Endothelial cell of umbilical vein (primary cell): ENCODE data around the gene MKKS. TPM values are rescaled to one million over a fixed set of nuclear protein-coding genes. Genes with fewer than 3 reads are reported as not detected.

Source experiments
- BruUV-seq: library from RNA; stranded (reverse); fragments of 400-500 nt; replicated peaks from 2 replicates; lab custom pipeline; 2021; lab: Mats Ljungman, UMichigan
- CTCF ChIA-PET: fragments of 300-600, 350-600 bp; sonication (Branson Sonifier 250); formaldehyde crosslinking; loops from one replicate; lab custom pipeline; 2021; ENCODE audit warnings: antibody characterized with exemption, inconsistent platforms; lab: Charles Lee
- POLR2A ChIA-PET: fragments of 300-600, 350-600 bp; sonication (Branson Sonifier 250); formaldehyde crosslinking; loops from one replicate; lab custom pipeline; 2021; ENCODE audit warnings: antibody characterized with exemption, inconsistent platforms; lab: Charles Lee
- DNase-seq: peaks from one replicate; pipeline ENCODE4 v3.0.0-alpha.2; 2011; ENCODE audit warnings: low read depth, low spot score
- FAIRE-seq: peaks from 2 replicates; lab custom pipeline; 2011; peaks lifted over from hg19 to GRCh38; lab: Jason Lieb, UNC
- H2AFZ ChIP-seq: 2 replicates; pipeline ENCODE4 v1.6.0; 2012; ENCODE audit warnings: low read depth, low read length, control low read depth, inconsistent platforms
- H3K27ac ChIP-seq: 2 replicates; pipeline ENCODE4 v1.5.1; 2011; ENCODE audit warnings: low read depth, mild to moderate bottlenecking, control low read depth, low read length, moderate library complexity; ENCODE audit not compliant: insufficient read depth
- H3K27me3 ChIP-seq, 2 experiments: 2 replicates each; pipeline versions ENCODE4 v1.6.0 to v1.6.1; 2011; ENCODE audit warnings: low read length in 2 of 2, mixed read lengths in 1 of 2; ENCODE audit not compliant: control insufficient read depth in 2 of 2, insufficient read depth in 2 of 2
- H3K36me3 ChIP-seq, 2 experiments: 2 replicates in 1 of 2; 3 replicates in 1 of 2; pipeline ENCODE4 v1.5.1; 2011; ENCODE audit warnings: low read length in 2 of 2, mild to moderate bottlenecking in 1 of 2, moderate library complexity in 1 of 2; ENCODE audit not compliant: control insufficient read depth in 2 of 2, insufficient read depth in 2 of 2; ENCODE audit errors: extremely low read depth in 1 of 2
- H3K4me1 ChIP-seq: 3 replicates; pipeline ENCODE4 v1.5.1; 2011; ENCODE audit warnings: mild to moderate bottlenecking, low read length; ENCODE audit not compliant: control insufficient read depth, insufficient read depth; ENCODE audit errors: extremely low read depth
- H3K4me2 ChIP-seq: 2 replicates; pipeline ENCODE4 v1.6.1; 2011; ENCODE audit warnings: low read length, control low read depth, mixed read lengths; ENCODE audit not compliant: insufficient read depth
- H3K4me3 ChIP-seq, 3 experiments: fragments of 200-600 bp in 1 of 3; sonication (generic), shearing (Covaris generic) in 1 of 3; replicated peaks in 1 of 3; 2 replicates each; pipeline ENCODE4 v1.5.1; 2011 to 2016; ENCODE audit warnings: control low read depth in 3 of 3, low read length in 3 of 3, mild to moderate bottlenecking in 2 of 3, inconsistent platforms in 1 of 3, low read depth in 1 of 3, moderate library complexity in 1 of 3; ENCODE audit not compliant: insufficient read depth in 1 of 3
- H3K79me2 ChIP-seq: 2 replicates; pipeline ENCODE4 v1.6.0; 2012; ENCODE audit warnings: low read length, inconsistent platforms; ENCODE audit not compliant: control insufficient read depth, insufficient read depth
- H3K9ac ChIP-seq: replicated peaks from 2 replicates; pipeline ENCODE3; 2011; ENCODE audit warnings: low read length, control low read depth; ENCODE audit not compliant: insufficient read depth; ENCODE audit errors: extremely low read depth
- H3K9me1 ChIP-seq: replicated peaks from 3 replicates; pipeline ENCODE4 v1.6.0; 2011; ENCODE audit warnings: mild to moderate bottlenecking, low read length; ENCODE audit not compliant: control insufficient read depth, insufficient read depth; ENCODE audit errors: extremely low read depth
- H3K9me3 ChIP-seq: replicated peaks from 2 replicates; pipeline ENCODE4 v1.5.1; 2012; ENCODE audit warnings: low read length, inconsistent platforms; ENCODE audit not compliant: control insufficient read depth, insufficient read depth
- H4K20me1 ChIP-seq: replicated peaks from 2 replicates; pipeline ENCODE3; 2011; ENCODE audit warnings: mild to moderate bottlenecking, low read length; ENCODE audit not compliant: control insufficient read depth, insufficient read depth; ENCODE audit errors: extremely low read depth
- EZH2 ChIP-seq: IDR thresholded peaks from 2 replicates; pipeline ENCODE4 v1.6.1; 2012; ENCODE audit warnings: borderline replicate concordance, low read depth, mild to moderate bottlenecking, moderate library complexity, low read length, inconsistent platforms; ENCODE audit not compliant: severe bottlenecking
- FOS ChIP-seq: IDR thresholded peaks from 2 replicates; pipeline ENCODE4 v1.6.1; 2011; ENCODE audit warnings: mild to moderate bottlenecking, low read length, moderate library complexity, borderline replicate concordance; ENCODE audit not compliant: insufficient read depth
- GATA2 ChIP-seq: IDR thresholded peaks from 2 replicates; pipeline ENCODE4 v1.7.0; 2011; ENCODE audit warnings: low read depth, mild to moderate bottlenecking, moderate library complexity, mixed read lengths, low read length; ENCODE audit not compliant: insufficient read length, insufficient read depth
- JUN ChIP-seq: IDR thresholded peaks from 2 replicates; pipeline ENCODE4 v1.6.1; 2011; ENCODE audit warnings: borderline replicate concordance, low read depth; ENCODE audit not compliant: insufficient read length, insufficient read depth
- MYC ChIP-seq: IDR thresholded peaks from one replicate; pipeline ENCODE4 v1.6.1; 2011; ENCODE audit warnings: mild to moderate bottlenecking, low read depth, low read length
- POLR2A ChIP-seq: IDR thresholded peaks from 2 replicates; pipeline ENCODE4 v1.6.1; 2012; ENCODE audit warnings: low read depth, mild to moderate bottlenecking, control low read depth, low read length
- POLR2AphosphoS5 ChIP-seq: IDR thresholded peaks from 2 replicates; pipeline ENCODE4 v1.6.1; 2012; ENCODE audit warnings: low read depth, mild to moderate bottlenecking, control low read depth, low read length, moderate library complexity; ENCODE audit not compliant: insufficient read depth
- dilution Hi-C: fragments of 300-500 bp; cut with MboI; formaldehyde crosslinking; loops from one replicate; pipeline ENCODE4 v1.15.0; 2019; ENCODE audit warnings: low sequenced_read_pairs; ENCODE audit not compliant: extremely low pct_ligation_motif_present
- intact Hi-C: fragments of 100-400 bp; cut with micrococcal nuclease; formaldehyde crosslinking; loops from one replicate; pipeline ENCODE4 v1.10.0; 2022
- polyA plus RNA-seq, 4 experiments: library from polyadenylated mRNA; depleted of rRNA in 3 of 4; stranded (reverse) in 3 of 4; unstranded in 1 of 4; fragments of >200 nt; gene quantifications; 2 replicates each; pipeline versions ENCODE4 v1.2.1 to v1.2.3, GENCODE V29; 2011 to 2012; ENCODE audit warnings: missing spikeins in 1 of 4
- total RNA-seq: library from RNA; stranded (reverse); gene quantifications from 2 replicates; pipeline ENCODE4 v1.2.3, GENCODE V29; 2021
- TF ChIP-seq, protein P1 (sequence below): IDR thresholded peaks from 2 replicates; pipeline ENCODE4 v1.6.1; 2011; ENCODE audit not compliant: insufficient read depth, insufficient read length
- TF ChIP-seq, protein P2 (sequence below), 2 donors: IDR thresholded peaks; 1 replicate in 1 of 2; 2 replicates in 1 of 2; pipeline ENCODE4 v1.5.1; 2011; ENCODE audit warnings: low read length in 2 of 2, mild to moderate bottlenecking in 2 of 2, moderate library complexity in 2 of 2, control low read depth in 1 of 2, inconsistent platforms in 1 of 2, low read depth in 1 of 2; ENCODE audit not compliant: insufficient read depth in 1 of 2; ENCODE audit errors: extremely low read depth in 1 of 2

The MKKS gene
- total and polyA plus RNA-seq, 2 donors (not counting 3 experiments of a cell fraction or from before 2014, with no cell fraction given), result 7.9 to 10.5 TPM

DNA sequence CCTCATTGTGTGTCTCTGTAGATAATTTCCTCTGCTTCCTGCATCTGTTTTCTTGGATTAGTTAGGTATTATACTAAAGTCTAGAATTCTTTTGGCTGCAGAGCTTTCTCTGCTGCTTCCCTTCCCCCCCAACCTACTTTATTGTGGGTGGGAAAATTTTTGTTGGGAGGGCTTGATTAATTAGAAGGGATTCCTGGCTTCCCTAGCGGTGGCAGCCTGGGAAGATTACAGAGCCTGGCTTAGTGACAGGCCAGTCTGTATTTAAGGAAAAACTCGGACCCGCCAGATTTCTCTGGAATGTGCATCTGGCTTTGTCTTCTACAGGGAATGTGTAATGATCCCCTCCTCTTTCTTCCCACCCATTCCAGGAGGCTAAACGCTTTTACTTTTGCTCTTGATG lies 32.3 kb upstream of the MKKS start:
- POLR2A ChIA-PET, result no interaction called here
- no peaks in the 10 kb centered on the region for H3K79me2 ChIP-seq
- no peak for FAIRE-seq
- peak overlapping the region; percentile 34 for H3K4me2 ChIP-seq
- peak overlapping the region; percentile 45 for H3K27ac ChIP-seq
- H3K27me3 ChIP-seq, result no peaks in the 10 kb centered on the region
- H4K20me1 ChIP-seq, result no peaks in the 10 kb centered on the region
- H3K9me1 ChIP-seq, result no peaks in the 10 kb centered on the region
- no peak overlapping the region for H3K4me3 ChIP-seq
- H3K36me3 ChIP-seq, result no peaks in the 10 kb centered on the region
- CTCF ChIA-PET, result interaction anchor here (1.2 to 2.8 kb wide), 4 partner anchors 55 to 1077 kb away, joined by 5 to 14 read pairs (median 6); no protein-coding TSS in a partner anchor
- no peak overlapping the region for H3K9ac ChIP-seq
- no peaks in the 10 kb centered on the region for H3K9me3 ChIP-seq
- TF ChIP-seq MYC (no peak), JUN (no peak), POLR2A (no peak), FOS (no peak), EZH2 (no peak), POLR2AphosphoS5 (no peak), GATA2 (no peak)
- TF ChIP-seq, protein P1, sequence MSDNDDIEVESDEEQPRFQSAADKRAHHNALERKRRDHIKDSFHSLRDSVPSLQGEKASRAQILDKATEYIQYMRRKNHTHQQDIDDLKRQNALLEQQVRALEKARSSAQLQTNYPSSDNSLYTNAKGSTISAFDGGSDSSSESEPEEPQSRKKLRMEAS, result no peak
- TF ChIP-seq, protein P2, sequence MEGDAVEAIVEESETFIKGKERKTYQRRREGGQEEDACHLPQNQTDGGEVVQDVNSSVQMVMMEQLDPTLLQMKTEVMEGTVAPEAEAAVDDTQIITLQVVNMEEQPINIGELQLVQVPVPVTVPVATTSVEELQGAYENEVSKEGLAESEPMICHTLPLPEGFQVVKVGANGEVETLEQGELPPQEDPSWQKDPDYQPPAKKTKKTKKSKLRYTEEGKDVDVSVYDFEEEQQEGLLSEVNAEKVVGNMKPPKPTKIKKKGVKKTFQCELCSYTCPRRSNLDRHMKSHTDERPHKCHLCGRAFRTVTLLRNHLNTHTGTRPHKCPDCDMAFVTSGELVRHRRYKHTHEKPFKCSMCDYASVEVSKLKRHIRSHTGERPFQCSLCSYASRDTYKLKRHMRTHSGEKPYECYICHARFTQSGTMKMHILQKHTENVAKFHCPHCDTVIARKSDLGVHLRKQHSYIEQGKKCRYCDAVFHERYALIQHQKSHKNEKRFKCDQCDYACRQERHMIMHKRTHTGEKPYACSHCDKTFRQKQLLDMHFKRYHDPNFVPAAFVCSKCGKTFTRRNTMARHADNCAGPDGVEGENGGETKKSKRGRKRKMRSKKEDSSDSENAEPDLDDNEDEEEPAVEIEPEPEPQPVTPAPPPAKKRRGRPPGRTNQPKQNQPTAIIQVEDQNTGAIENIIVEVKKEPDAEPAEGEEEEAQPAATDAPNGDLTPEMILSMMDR (IDR thresholded peaks at IDR 0.05; ENCODE audit: extremely low read depth in 1 of 2, insufficient read depth in 1 of 2, low read depth in 1 of 2, low read length in 2 of 2), result no peak
- no TSS peak for BruUV-seq
- peaks cover 51% of the 10 kb centered on the region for H3K4me1 ChIP-seq
- peak overlapping the region; percentile 38 for H2AFZ ChIP-seq
- intact Hi-C loops, result loop anchor here (5.0 to 10.0 kb wide), 4 partner anchors 186 to 988 kb away; no protein-coding TSS in a partner anchor
- DNase-seq, result peak; percentile 86
- dilution Hi-C loops, result no loop called here
